ENCODE measurements around the gene DIP2C. TPM values are rescaled to one million over a fixed set of nuclear protein-coding genes. Genes with fewer than 3 reads are reported as not detected.

The DIP2C gene
- total RNA-seq, 2 experiments from 2014 or later = 0.85 to 0.95 TPM

DNA sequence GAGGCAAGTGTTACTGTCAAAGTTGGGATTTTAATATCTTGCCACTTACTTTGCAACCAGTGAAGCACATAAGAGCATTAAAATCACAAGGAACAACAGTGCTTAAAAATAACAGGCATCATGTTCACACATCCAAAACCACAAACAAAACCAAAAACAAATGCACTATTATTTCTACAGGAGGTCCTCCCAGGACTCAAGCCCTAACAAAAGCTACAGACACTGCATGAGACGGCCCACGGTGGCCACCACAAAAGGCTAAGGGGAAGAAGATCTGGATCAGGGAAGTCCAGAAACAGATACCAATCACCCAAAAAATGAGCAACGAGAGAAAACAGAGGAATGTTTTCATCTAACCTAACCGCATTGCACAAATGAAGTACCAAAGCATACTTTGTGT, 395.8 kb downstream of the DIP2C start:
- H3K4me1 Mint-ChIP-seq (ENCODE audit: low read depth) = no peaks in the 10 kb centered on the region
- no peak overlapping the region for H3K27ac Mint-ChIP-seq
- H3K36me3 Mint-ChIP-seq (ENCODE audit: low read depth) = no peaks in the 10 kb centered on the region
- ChIA-PET CTCF (no interaction called here), POLR2A (no interaction called here)
- ATAC-seq = no peak
- TF ChIP-seq CTCF (IDR thresholded peaks at IDR 0.05) = no peak
- no peak overlapping the region for H3K4me3 Mint-ChIP-seq
- DNase-seq = no peak
- no peaks in the 10 kb centered on the region for H3K27me3 Mint-ChIP-seq
- intact Hi-C loops (cut with micrococcal nuclease) = no loop called here
- no peaks in the 10 kb centered on the region for H3K9me3 Mint-ChIP-seq

- no peaks in the 10 kb centered on the region for H3K4me1 Mint-ChIP-seq (ENCODE audit: low read depth)
- DNase-seq (no peak), ATAC-seq (no peak)
- H3K36me3 Mint-ChIP-seq (ENCODE audit: low read depth) = no peaks in the 10 kb centered on the region
- no peak for TF ChIP-seq CTCF (IDR thresholded peaks at IDR 0.05)
- H3K27ac Mint-ChIP-seq = no peak overlapping the region
- no peaks in the 10 kb centered on the region for H3K9me3 Mint-ChIP-seq
- CTCF ChIA-PET = no interaction called here
- intact Hi-C loops (cut with micrococcal nuclease) = no loop called here
- no peak overlapping the region for H3K4me3 Mint-ChIP-seq
- no peaks in the 10 kb centered on the region for H3K27me3 Mint-ChIP-seq
- POLR2A ChIA-PET = no interaction called here
Measured at GRCh38 chr10:290026-290725, 399.3 kb downstream of the DIP2C start.

- no peaks in the 10 kb centered on the region for H3K36me3 Mint-ChIP-seq (ENCODE audit: low read depth)
- intact Hi-C loops (cut with micrococcal nuclease) = no loop called here
- DNase-seq = no peak
- no peaks in the 10 kb centered on the region for H3K9me3 Mint-ChIP-seq
- TF ChIP-seq CTCF (IDR thresholded peaks at IDR 0.05) = no peak
- H3K27me3 Mint-ChIP-seq = no peaks in the 10 kb centered on the region
- H3K27ac Mint-ChIP-seq = no peak overlapping the region
- ChIA-PET CTCF (no interaction called here), POLR2A (no interaction called here)
- no peak for ATAC-seq
- no peak overlapping the region for H3K4me3 Mint-ChIP-seq
- H3K4me1 Mint-ChIP-seq (ENCODE audit: low read depth) = no peaks in the 10 kb centered on the region
Measured at GRCh38 chr10:289581-289980, 399.9 kb downstream of the DIP2C start.

DNA sequence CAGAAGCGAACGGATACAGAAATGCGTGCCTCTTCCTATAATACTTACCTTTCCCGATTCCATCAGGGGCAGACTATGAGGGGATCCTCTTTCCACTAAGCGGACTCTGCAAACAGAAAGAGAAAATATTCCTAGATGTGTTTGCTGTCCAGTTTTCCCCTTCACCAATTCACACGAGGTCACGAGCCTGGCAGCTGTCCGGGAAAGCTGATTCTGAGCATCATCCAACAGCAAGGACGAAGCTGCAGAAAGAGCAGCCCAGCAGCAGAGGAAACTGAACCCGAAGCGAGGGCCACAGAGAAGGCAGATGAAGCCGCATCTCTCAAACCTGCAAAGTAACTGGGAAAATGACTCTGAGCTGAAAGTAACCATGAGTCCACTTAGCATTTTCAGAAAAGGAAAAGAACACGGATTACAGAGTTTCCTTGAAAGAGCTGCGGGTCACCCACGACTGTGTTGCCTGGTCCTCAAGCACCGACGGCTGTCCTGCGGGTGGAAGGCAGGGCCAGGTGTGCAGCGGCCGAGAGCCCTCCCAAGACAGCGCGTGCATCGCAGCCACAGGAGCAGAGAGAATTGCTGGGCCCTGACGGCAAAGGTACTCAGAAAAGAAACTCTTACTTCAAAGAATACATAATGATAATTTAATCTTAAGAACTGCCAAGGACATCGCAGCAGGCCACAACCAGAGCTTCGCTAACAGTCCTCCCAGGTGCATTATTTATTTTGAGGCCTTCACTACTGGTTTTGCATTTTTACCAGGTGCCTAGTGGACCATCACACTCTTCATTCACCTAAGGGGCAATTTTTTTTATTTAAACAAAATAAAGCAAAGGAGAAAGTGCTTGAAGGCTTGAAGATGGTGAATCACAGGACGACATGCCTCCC, 400.9 kb downstream of the DIP2C start:
- Mint-ChIP-seq H3K4me3 (no peak overlapping the region), H3K4me1 (ENCODE audit: low read depth) (peaks cover 8% of the 10 kb centered on the region), H3K27ac (no peak overlapping the region), H3K27me3 (no peaks in the 10 kb centered on the region), H3K9me3 (no peaks in the 10 kb centered on the region), H3K36me3 (ENCODE audit: low read depth) (no peaks in the 10 kb centered on the region)
- CTCF ChIA-PET = interaction anchor here (0.8 kb wide), 1 partner anchor 147 kb away, joined by 3 read pairs; no protein-coding TSS in a partner anchor
- TF ChIP-seq CTCF (IDR thresholded peaks at IDR 0.05) = no peak
- no peak for DNase-seq
- intact Hi-C loops (cut with micrococcal nuclease) = no loop called here
- POLR2A ChIA-PET = interaction anchor here (1.2 kb wide), 1 partner anchor 9 kb away, joined by 3 read pairs; no protein-coding TSS in a partner anchor
- no peak for ATAC-seq

DNA sequence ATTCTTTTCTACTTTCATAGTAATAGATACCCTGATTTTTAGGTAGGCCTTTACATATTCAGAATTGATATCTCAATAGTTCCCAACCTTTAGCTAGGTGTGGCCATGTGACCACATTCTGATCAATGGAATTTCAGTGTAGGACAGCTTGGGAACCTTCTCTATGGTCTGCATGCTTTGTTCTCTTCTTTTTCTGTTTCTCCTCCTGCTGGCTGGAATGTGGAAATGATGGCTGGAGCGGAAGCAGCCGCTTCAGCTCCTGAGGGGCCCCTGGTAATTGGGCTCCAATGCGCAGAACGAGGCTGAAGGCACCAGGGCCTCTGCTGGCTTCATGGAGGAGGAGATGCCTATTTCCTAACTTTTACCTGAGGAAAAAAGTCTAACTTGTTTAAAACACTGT, 401.7 kb downstream of the DIP2C start:
- no peak overlapping the region for H3K27ac Mint-ChIP-seq
- ATAC-seq (no peak), DNase-seq (no peak)
- CTCF ChIA-PET = interaction anchor here (0.8 kb wide), 1 partner anchor 146 kb away, joined by 3 read pairs; no protein-coding TSS in a partner anchor
- H3K4me3 Mint-ChIP-seq = no peak overlapping the region
- TF ChIP-seq CTCF (IDR thresholded peaks at IDR 0.05) = no peak
- no peaks in the 10 kb centered on the region for H3K27me3 Mint-ChIP-seq
- H3K9me3 Mint-ChIP-seq = no peaks in the 10 kb centered on the region
- H3K4me1 Mint-ChIP-seq (ENCODE audit: low read depth) = peaks cover 13% of the 10 kb centered on the region
- H3K36me3 Mint-ChIP-seq (ENCODE audit: low read depth) = no peaks in the 10 kb centered on the region
- POLR2A ChIA-PET = interaction anchor here (1.2 kb wide), 1 partner anchor 10 kb away, joined by 3 read pairs; no protein-coding TSS in a partner anchor
- intact Hi-C loops (cut with micrococcal nuclease) = no loop called here
